ENCODE data around the gene SPATA33. TPM values are rescaled to one million over a fixed set of nuclear protein-coding genes. Genes with fewer than 3 reads are reported as not detected.

The SPATA33 gene
- total RNA-seq, 1 experiment from 2014 or later = 19.7 TPM

GRCh38 chr16:89711601-89712273 lies 54.1 kb downstream of the SPATA33 start:
- Histone ChIP-seq H3K27me3 (replicated peaks; ENCODE audit: control insufficient read depth, insufficient read depth, low read length) (no peaks in the 10 kb centered on the region), H3K9me3 (no peaks in the 10 kb centered on the region), H3K4me3 (ENCODE audit: low read depth, low read length) (peak overlapping the region; percentile 50), H3K36me3 (ENCODE audit: control insufficient read depth, insufficient read depth, low read length) (no peaks in the 10 kb centered on the region), H3K4me1 (peaks cover 6% of the 10 kb centered on the region; the same call in 1 of the 2 replicates)
- POLR2A ChIA-PET = interaction anchor here (1.5 kb wide), 1 partner anchor 12 kb away, joined by 5 read pairs; no protein-coding TSS in a partner anchor
- DNase-seq = peak; percentile 82 to 85
- CTCF ChIA-PET = interaction anchor here (0.5 to 2.1 kb wide), 2 partner anchors 10 to 11 kb away, joined by 4 to 15 read pairs; partner anchors contain the start of gene SPATA2L
- no peaks in the 10 kb centered on the region for H3K9me3 Mint-ChIP-seq (ENCODE audit: unreplicated experiment)
- intact Hi-C loops (cut with micrococcal nuclease; ENCODE audit: unreplicated experiment) = loop anchor here (1.0 kb wide), 2 partner anchors 9 to 10 kb away; partner anchors contain the start of genes SPATA2L and VPS9D1
- TSS peak; percentile 62 for BruUV-seq (replicated peaks)
- no peaks in the 10 kb centered on the region for H3K4me1 Mint-ChIP-seq (ENCODE audit: low read depth, unreplicated experiment)
- H3K27ac Mint-ChIP-seq (ENCODE audit: unreplicated experiment) = peak overlapping the region; percentile 69
- H3K4me3 Mint-ChIP-seq (ENCODE audit: unreplicated experiment) = peak overlapping the region; percentile 82
- peak in 1 of 2 experiments; percentile 16 for TF ChIP-seq CTCF (IDR thresholded peaks at IDR 0.05; ENCODE audit: insufficient read depth in 1 of 2, low read depth in 1 of 2, low read length in 1 of 2, severe bottlenecking in 1 of 2, unreplicated experiment in 1 of 2)
- H3K36me3 Mint-ChIP-seq (ENCODE audit: insufficient read depth, unreplicated experiment) = peaks cover 22% of the 10 kb centered on the region
- no peaks in the 10 kb centered on the region for H3K27me3 Mint-ChIP-seq (ENCODE audit: insufficient read depth, unreplicated experiment)

- Mint-ChIP-seq H3K27me3 (ENCODE audit: insufficient read depth, unreplicated experiment) (no peaks in the 10 kb centered on the region), H3K36me3 (ENCODE audit: insufficient read depth, unreplicated experiment) (peaks cover 28% of the 10 kb centered on the region), H3K9me3 (ENCODE audit: unreplicated experiment) (no peaks in the 10 kb centered on the region), H3K4me3 (ENCODE audit: unreplicated experiment) (peak overlapping the region; percentile 82), H3K4me1 (ENCODE audit: low read depth, unreplicated experiment) (peaks cover 6% of the 10 kb centered on the region), H3K27ac (ENCODE audit: unreplicated experiment) (peak overlapping the region; percentile 69)
- no peak for TF ChIP-seq CTCF (IDR thresholded peaks at IDR 0.05; ENCODE audit: insufficient read depth in 1 of 2, low read depth in 1 of 2, low read length in 1 of 2, severe bottlenecking in 1 of 2, unreplicated experiment in 1 of 2)
- Histone ChIP-seq H3K27me3 (replicated peaks; ENCODE audit: control insufficient read depth, insufficient read depth, low read length) (no peaks in the 10 kb centered on the region), H3K4me3 (ENCODE audit: low read depth, low read length) (peak overlapping the region; percentile 50), H3K36me3 (ENCODE audit: control insufficient read depth, insufficient read depth, low read length) (no peaks in the 10 kb centered on the region), H3K4me1 (peaks cover 6% of the 10 kb centered on the region; the same call in 1 of the 2 replicates), H3K9me3 (no peaks in the 10 kb centered on the region)
- BruUV-seq (replicated peaks) = no TSS peak
- CTCF ChIA-PET = interaction anchor here (2.1 kb wide), 1 partner anchor 12 kb away, joined by 15 read pairs; the partner anchor contains the start of gene SPATA2L
- DNase-seq = no peak
- POLR2A ChIA-PET = interaction anchor here (1.5 kb wide), 1 partner anchor 12 kb away, joined by 5 read pairs; no protein-coding TSS in a partner anchor
- intact Hi-C loops (cut with micrococcal nuclease; ENCODE audit: unreplicated experiment) = loop anchor here (1.0 kb wide), 1 partner anchor 8 kb away; the partner anchor contains the start of gene VPS9D1
Observed at GRCh38 chr16:89712274-89712781, 54.7 kb downstream of the SPATA33 start.

GRCh38 chr16:89716493-89716892 lies 58.9 kb downstream of the SPATA33 start:
- Mint-ChIP-seq H3K4me3 (ENCODE audit: unreplicated experiment) (no peak overlapping the region), H3K27me3 (ENCODE audit: insufficient read depth, unreplicated experiment) (no peaks in the 10 kb centered on the region), H3K36me3 (ENCODE audit: insufficient read depth, unreplicated experiment) (peaks cover 66% of the 10 kb centered on the region), H3K27ac (ENCODE audit: unreplicated experiment) (no peak overlapping the region), H3K9me3 (ENCODE audit: unreplicated experiment) (no peaks in the 10 kb centered on the region), H3K4me1 (ENCODE audit: low read depth, unreplicated experiment) (peaks cover 24% of the 10 kb centered on the region)
- intact Hi-C loops (cut with micrococcal nuclease; ENCODE audit: unreplicated experiment) = no loop called here
- no peak for TF ChIP-seq CTCF (IDR thresholded peaks at IDR 0.05; ENCODE audit: insufficient read depth in 1 of 2, low read depth in 1 of 2, low read length in 1 of 2, severe bottlenecking in 1 of 2, unreplicated experiment in 1 of 2)
- BruUV-seq (replicated peaks) = no TSS peak
- H3K4me3 ChIP-seq (ENCODE audit: low read depth, low read length) = no peak overlapping the region
- no peak for DNase-seq
- ChIA-PET CTCF (interaction anchor here (1.5 kb wide), 1 partner anchor 17 kb away, joined by 3 read pairs; no protein-coding TSS in a partner anchor), POLR2A (no interaction called here)
- peaks cover 20% of the 10 kb centered on the region for H3K4me1 ChIP-seq
- no peaks in the 10 kb centered on the region for H3K9me3 ChIP-seq
- H3K27me3 ChIP-seq (replicated peaks; ENCODE audit: control insufficient read depth, insufficient read depth, low read length) = no peaks in the 10 kb centered on the region
- H3K36me3 ChIP-seq (ENCODE audit: control insufficient read depth, insufficient read depth, low read length) = no peaks in the 10 kb centered on the region
